Ovary (tissue), 9 donors: ENCODE results near the gene NCOA6. TPM values are rescaled to one million over a fixed set of nuclear protein-coding genes. Genes with fewer than 3 reads are reported as not detected.

ENCODE experiments used
- DNase-seq, 5 donors: peaks; one replicate each; pipeline ENCODE4 v3.0.0-alpha.2; 2019 to 2020
- H3K27ac ChIP-seq, 2 donors: fragments of 200-600 bp; one replicate each; pipeline versions ENCODE4 v1.5.1 to v1.8.0; 2019 to 2022
- H3K27me3 ChIP-seq: fragments of 200-600 bp; one replicate; pipeline ENCODE4 v1.8.0; 2022
- H3K36me3 ChIP-seq: fragments of 200-600 bp; sonication (generic); one replicate; pipeline ENCODE4 v1.5.1; 2019
- H3K4me1 ChIP-seq: one replicate; pipeline ENCODE4 v1.8.1; 2013; ENCODE audit warnings: mild to moderate bottlenecking, moderate library complexity; ENCODE audit not compliant: insufficient read depth
- H3K4me3 ChIP-seq: fragments of 200-600 bp; sonication (generic); one replicate; pipeline ENCODE4 v1.5.1; 2017
- H3K9me3 ChIP-seq, 2 donors: fragments of 200-600 bp in 1 of 2; sonication (generic) in 1 of 2; one replicate each; pipeline versions ENCODE4 v1.5.1 to v1.8.1; 2013 to 2019; ENCODE audit warnings: mild to moderate bottlenecking in 1 of 2, moderate library complexity in 1 of 2
- EP300 ChIP-seq: sonication (generic); formaldehyde crosslinking; IDR thresholded peaks from one replicate; pipeline ENCODE4 v1.6.1; 2017; ENCODE audit warnings: antibody characterized with exemption
- POLR2A ChIP-seq: fragments of 450-650 bp; IDR thresholded peaks from one replicate; pipeline ENCODE4 v1.6.1; 2017; ENCODE audit warnings: antibody characterized with exemption, mild to moderate bottlenecking, moderate library complexity
- WGBS, 3 donors: extraction: QIAGEN DNeasy Blood & Tissue Kit in 1 of 3; methylation state at CpG; one replicate each; pipeline versions ENCODE4 v1.1.5 to v1.1.7; 2013 to 2017; 5-methylcytosine and 5-hydroxymethylcytosine counted together
- intact Hi-C, 4 donors: fragments of 100-400 bp; cut with DNase I; formaldehyde crosslinking; loops; one replicate each; pipeline versions ENCODE4 v1.11.0 to v1.15.1; 2022 to 2023
- polyA plus RNA-seq, 2 donors: library from polyadenylated mRNA; stranded (reverse); fragments of 200-250 nt in 1 of 2; fragments of 350-450 nt in 1 of 2; fragmentation: Illumina TruSeq in 1 of 2; extraction: RNeasy Lipid Tissue Mini Kit (QIAGEN cat#74804) in 1 of 2; gene quantifications; one replicate each; pipeline ENCODE4 v1.2.3, GENCODE V29; 2013 to 2014
- total RNA-seq, 7 donors: library from RNA; depleted of rRNA in 2 of 7; stranded (reverse); fragments of >200 nt in 2 of 7; fragmentation: NEBNext Ultra II Directional in 3 of 7; extraction: Animal tissue kit (Norgen Biotek cat#: 25700) in 3 of 7; gene quantifications; one replicate each; pipeline versions ENCODE4 v1.1.0 to v1.2.4, GENCODE V29; 2016 to 2023
- TF ChIP-seq, protein P1 (sequence below), 3 donors: fragments of 450-650 bp in 2 of 3; fragments of 200-600 bp in 1 of 3; IDR thresholded peaks; one replicate each; pipeline versions ENCODE4 v1.5.1 to v1.8.0; 2016 to 2022; ENCODE audit warnings: antibody characterized with exemption in 3 of 3, mild to moderate bottlenecking in 1 of 3
- donor health status: DM: no; HTN: no; CAD: no; lungs with moderate emphysema.
- donor health status: DM: no; HTN: no; CAD: no.
- donor health status: Bipolar disorder and iron deficiency.
- donor health status: DM: yes; HTN: yes; CAD: no.
- donor health status: DM: no; HTN: no; CAD: no.
- donor health status: DM: yes; HTN: yes; CAD: no.

Gene NCOA6
- total and polyA plus RNA-seq, 9 donors, result 10.5 to 31.7 (median 23.9) TPM

DNA sequence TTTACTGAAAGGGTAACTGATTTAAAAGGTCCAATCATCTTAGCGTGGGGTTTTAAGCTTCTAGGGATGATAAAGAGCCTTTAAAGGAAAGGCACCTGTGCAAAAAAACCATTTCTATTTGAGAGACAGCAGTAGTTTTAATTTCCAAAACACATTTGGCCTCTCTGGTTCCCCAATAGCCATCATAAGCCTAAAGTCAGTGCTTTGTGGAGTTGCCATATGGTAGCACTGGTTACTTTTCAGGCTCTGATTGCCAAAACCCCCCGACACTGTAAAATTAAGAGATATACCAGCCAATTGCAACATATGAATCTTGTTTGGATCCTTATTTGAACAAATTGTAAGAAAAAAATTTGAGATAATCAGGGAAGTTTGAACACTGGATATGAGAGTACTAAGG is 76.7 kb downstream of the NCOA6 start:
- DNase-seq, result no peak
- no peaks in the 10 kb centered on the region for H3K36me3 ChIP-seq
- 92 to 95% (median 95%) methylated on average over 2 of the region's 2 CpGs for WGBS, 3 donors
- no peaks in the 10 kb centered on the region for H3K9me3 ChIP-seq
- H3K27me3 ChIP-seq, result no peaks in the 10 kb centered on the region
- H3K27ac ChIP-seq, result no peak overlapping the region
- intact Hi-C loops, result no loop called here
- no peak overlapping the region for H3K4me3 ChIP-seq
- TF ChIP-seq, protein P1, sequence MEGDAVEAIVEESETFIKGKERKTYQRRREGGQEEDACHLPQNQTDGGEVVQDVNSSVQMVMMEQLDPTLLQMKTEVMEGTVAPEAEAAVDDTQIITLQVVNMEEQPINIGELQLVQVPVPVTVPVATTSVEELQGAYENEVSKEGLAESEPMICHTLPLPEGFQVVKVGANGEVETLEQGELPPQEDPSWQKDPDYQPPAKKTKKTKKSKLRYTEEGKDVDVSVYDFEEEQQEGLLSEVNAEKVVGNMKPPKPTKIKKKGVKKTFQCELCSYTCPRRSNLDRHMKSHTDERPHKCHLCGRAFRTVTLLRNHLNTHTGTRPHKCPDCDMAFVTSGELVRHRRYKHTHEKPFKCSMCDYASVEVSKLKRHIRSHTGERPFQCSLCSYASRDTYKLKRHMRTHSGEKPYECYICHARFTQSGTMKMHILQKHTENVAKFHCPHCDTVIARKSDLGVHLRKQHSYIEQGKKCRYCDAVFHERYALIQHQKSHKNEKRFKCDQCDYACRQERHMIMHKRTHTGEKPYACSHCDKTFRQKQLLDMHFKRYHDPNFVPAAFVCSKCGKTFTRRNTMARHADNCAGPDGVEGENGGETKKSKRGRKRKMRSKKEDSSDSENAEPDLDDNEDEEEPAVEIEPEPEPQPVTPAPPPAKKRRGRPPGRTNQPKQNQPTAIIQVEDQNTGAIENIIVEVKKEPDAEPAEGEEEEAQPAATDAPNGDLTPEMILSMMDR (IDR thresholded peaks at IDR 0.05), result no peak
- no peak for TF ChIP-seq POLR2A
- TF ChIP-seq EP300, result no peak
- no peaks in the 10 kb centered on the region for H3K4me1 ChIP-seq

- H3K9me3 ChIP-seq, result no peaks in the 10 kb centered on the region
- TF ChIP-seq, protein P1 (IDR thresholded peaks at IDR 0.05), result no peak
- TF ChIP-seq POLR2A (no peak), EP300 (no peak)
- H3K27me3 ChIP-seq, result no peaks in the 10 kb centered on the region
- H3K4me3 ChIP-seq, result no peak overlapping the region
- H3K4me1 ChIP-seq, result no peaks in the 10 kb centered on the region
- DNase-seq, result no peak
- H3K36me3 ChIP-seq, result no peaks in the 10 kb centered on the region
- 29 to 60% (median 41%) methylated on average over 2 of the region's 2 CpGs for WGBS, 3 donors
- intact Hi-C loops, result no loop called here
- H3K27ac ChIP-seq, result no peak overlapping the region
These were observed 78.0 kb downstream of the NCOA6 start for GRCh38 chr20:34747479-34747878.

DNA sequence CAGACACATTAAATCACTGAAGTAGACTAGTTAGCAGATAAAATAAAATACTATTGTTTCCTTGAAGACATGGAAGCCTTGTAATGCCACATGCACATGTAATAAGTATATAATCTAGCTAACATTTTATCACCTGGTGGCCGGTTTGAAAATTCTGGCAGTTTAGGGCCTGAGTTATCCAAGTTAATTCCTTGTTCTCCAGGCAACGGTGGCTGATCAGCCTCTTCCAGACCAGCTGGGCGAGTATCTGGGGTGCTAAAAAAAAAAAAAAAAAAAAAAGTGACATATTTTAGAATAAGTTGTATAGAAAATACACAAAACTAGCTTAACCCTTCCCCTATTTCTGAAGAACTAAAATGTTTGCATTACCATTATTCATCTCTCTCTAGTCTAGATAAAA is 78.8 kb downstream of the NCOA6 start:
- Histone ChIP-seq H3K4me3 (no peak overlapping the region), H3K36me3 (no peaks in the 10 kb centered on the region), H3K27me3 (no peaks in the 10 kb centered on the region), H3K9me3 (no peaks in the 10 kb centered on the region), H3K27ac (no peak overlapping the region), H3K4me1 (no peaks in the 10 kb centered on the region)
- 79 to 81% (median 81%) methylated on average over 3 of the region's 3 CpGs for WGBS, 3 donors
- no peak for DNase-seq
- intact Hi-C loops, result no loop called here
- TF ChIP-seq, protein P1 (IDR thresholded peaks at IDR 0.05), result no peak

DNA sequence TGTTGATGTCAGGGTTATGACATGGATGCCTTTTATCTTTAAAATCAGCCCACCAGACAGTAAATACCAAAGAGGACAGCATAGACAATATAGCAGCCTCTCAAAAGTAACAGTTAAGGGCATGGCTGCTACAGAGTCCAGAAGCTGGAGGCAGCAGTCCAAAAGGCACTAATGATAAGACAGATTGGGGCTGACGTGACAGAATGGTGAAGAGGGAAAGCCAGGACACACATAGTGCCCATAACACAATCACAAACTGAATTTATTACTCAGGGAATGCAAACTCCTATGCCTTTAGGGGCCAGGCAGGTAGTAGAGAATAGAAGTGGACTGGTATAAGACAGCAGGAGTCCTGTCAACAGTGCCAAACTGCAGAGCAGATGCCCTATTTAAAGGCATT is 80.6 kb downstream of the NCOA6 start:
- Histone ChIP-seq H3K27ac (no peak overlapping the region), H3K4me3 (no peak overlapping the region), H3K9me3 (no peaks in the 10 kb centered on the region), H3K4me1 (no peaks in the 10 kb centered on the region), H3K36me3 (no peaks in the 10 kb centered on the region), H3K27me3 (no peaks in the 10 kb centered on the region)
- TF ChIP-seq POLR2A (no peak), EP300 (no peak)
- TF ChIP-seq, protein P1 (IDR thresholded peaks at IDR 0.05), result no peak
- intact Hi-C loops, result no loop called here
- WGBS, 3 donors, result 71 to 74% (median 74%) methylated on average over 1 of the region's 1 CpG
- no peak for DNase-seq

DNA sequence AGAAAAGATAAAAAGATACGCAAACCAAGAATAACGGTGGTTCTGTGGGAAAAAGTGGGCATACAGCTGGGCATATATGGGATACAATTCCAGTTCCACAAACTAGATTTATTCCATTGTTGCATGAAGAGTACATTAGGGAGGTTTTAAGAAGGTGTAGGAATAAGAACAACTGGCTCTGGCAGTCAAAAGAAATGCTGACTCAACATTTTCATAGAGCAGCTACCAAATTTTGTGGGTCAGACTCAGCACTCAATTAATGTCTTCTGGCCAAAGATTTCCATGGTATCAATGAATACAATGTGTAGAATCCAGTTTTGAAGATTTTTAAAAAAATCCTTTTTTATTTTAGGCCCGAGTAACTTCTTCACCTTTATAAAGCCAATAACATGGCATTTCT is 81.1 kb downstream of the NCOA6 start:
- Histone ChIP-seq H3K27me3 (no peaks in the 10 kb centered on the region), H3K9me3 (no peaks in the 10 kb centered on the region), H3K4me1 (no peaks in the 10 kb centered on the region), H3K27ac (no peak overlapping the region), H3K36me3 (no peaks in the 10 kb centered on the region), H3K4me3 (no peak overlapping the region)
- no peak for DNase-seq
- TF ChIP-seq, protein P1 (IDR thresholded peaks at IDR 0.05), result no peak
- TF ChIP-seq POLR2A (no peak), EP300 (no peak)
- 89 to 92% (median 89%) methylated on average over 3 of the region's 3 CpGs for WGBS, 3 donors
- intact Hi-C loops, result no loop called here
